Left hindlimb (tissue), 1 donor: ENCODE data around the gene DOCK3.
"Not testable (repeated sequence)": the region's sequence is repeated elsewhere in the genome, so short reads cannot be mapped to it uniquely, and the experiment has no call there.

ENCODE experiments used
- DNase-seq: peaks from one replicate; pipeline ENCODE4 v3.0.0-alpha.2; 2018

The DOCK3 gene

GRCh38 chr3:50688602-50689001 lies 13.9 kb downstream of the DOCK3 start:
- DNase-seq, result not testable (repeated sequence)

DNA sequence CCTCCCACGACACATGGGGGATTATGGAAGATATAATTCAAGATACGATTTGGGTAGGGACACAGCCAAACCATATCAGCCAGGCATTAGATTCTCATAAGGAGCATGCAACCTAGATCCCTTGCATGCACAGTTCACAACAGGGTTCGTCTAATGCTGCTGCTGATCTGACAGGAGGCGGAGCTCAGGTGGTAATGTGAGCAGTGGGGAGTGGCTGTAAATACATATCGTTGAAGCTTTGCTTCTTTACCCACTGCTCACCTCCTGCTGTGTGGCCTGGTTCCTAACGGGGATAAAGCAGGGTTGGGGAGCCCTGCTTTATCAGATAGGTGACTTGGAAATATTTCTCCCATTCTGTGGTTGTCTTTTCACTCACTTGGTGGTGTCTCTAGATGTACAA lies 14.8 kb downstream of the DOCK3 start:
- no peak for DNase-seq

DNA sequence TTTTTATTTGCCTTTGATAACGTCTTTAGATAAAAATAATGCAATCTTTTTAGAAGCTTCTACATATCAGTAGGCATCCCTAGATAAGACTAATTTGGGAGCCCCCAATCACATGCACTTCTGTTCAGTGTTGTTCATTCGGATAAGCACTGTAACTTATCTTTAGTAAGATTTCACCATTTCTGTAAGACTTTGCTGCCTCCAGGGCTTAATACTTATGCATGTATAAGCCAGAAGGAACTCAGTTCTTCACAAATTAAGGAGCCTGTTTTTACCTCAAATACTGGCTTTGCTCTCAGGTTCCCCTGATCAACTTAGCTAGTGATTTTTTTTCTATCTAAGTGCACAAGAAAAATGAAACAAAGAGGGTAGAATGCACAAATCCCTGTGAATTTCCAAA lies 20.3 kb downstream of the DOCK3 start:
- DNase-seq, result no peak

DNA sequence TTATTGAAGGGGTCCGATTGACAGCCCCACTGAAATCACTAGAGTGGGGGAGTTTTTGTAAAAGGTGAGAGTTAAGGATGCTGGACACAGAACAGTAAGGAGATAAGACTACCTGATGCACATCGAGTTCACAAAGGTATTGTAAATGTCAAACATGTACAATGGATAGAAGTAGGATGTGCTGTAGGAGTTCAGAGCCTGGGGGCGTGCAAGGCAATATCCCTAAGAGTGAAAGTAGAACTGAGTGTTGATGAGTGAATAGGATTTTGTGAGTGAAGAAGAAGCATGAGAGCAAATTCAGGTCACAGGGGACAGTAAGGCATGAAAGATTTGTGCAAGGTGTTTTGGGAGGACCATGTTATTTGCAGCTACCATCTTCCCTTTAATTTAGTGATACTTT lies 21.5 kb downstream of the DOCK3 start:
- no peak for DNase-seq

GRCh38 chr3:50698269-50698668 lies 23.5 kb downstream of the DOCK3 start:
- DNase-seq, result no peak

GRCh38 chr3:50708620-50709019 lies 33.9 kb downstream of the DOCK3 start:
- DNase-seq, result no peak

DNA sequence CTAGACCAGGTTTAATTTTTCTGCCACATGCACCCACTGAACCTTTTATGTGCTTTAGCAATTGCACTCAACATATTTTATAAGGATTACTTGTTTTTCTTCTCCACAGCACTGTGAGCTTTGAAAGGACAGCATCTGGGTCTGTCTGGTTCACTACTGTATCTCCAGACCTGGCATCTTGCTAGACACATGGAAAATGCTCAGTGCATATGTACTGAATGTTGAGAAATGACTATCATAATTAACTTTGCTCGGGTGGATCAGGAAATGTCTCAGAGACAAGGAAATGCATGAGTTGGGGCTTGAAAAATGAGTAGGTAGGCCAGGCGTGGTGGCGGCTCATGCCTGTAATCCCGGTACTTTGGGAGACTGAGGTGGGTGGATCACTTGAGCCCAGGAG lies 40.2 kb downstream of the DOCK3 start:
- no peak for DNase-seq

- no peak for DNase-seq
These were observed 50.1 kb downstream of the DOCK3 start for GRCh38 chr3:50724831-50725230.

DNA sequence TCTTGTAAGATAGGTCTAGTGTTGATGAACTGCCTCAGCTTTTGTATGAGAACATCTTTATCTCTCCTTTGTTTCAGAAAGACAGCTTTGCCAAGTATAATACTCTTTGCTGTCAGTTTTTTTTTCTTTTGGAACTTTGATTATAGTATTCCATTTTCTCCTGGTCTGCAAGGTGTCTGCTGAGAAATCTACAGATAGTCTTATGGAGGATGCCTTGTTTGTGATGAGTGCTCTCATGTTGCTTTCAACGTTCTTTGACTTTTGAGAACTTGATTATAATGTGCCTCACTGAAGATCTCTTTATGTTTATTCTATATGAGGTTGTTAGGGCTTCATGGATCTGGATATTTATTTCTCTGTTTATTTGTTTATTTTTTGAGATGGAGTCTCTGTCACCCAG lies 60.3 kb downstream of the DOCK3 start:
- no peak for DNase-seq

- no peak for DNase-seq
These were observed 62.6 kb downstream of the DOCK3 start for GRCh38 chr3:50737193-50737905.

GRCh38 chr3:50737906-50738598 lies 63.3 kb downstream of the DOCK3 start:
- DNase-seq, result no peak

DNA sequence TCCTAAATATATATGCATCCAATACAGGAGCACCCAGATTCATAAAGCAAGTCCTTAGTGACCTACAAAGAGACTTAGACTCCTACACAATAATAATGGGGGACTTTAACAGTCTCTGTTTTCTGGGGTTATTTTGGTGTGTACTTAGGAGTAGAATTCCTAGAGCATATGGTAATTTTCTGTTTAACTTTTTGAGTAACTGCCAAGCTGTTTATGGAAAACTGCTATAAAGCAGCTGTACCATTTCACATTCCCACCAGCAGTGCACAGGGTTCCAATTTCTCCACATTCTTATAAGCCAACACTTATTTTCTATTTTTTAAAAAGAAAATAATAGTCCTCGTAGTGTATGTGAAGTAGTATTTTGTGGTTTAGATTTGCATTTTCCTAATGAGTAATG lies 68.9 kb downstream of the DOCK3 start:
- no peak for DNase-seq

- DNase-seq, result no peak
These were observed 75.1 kb downstream of the DOCK3 start for GRCh38 chr3:50749822-50750221.

DNA sequence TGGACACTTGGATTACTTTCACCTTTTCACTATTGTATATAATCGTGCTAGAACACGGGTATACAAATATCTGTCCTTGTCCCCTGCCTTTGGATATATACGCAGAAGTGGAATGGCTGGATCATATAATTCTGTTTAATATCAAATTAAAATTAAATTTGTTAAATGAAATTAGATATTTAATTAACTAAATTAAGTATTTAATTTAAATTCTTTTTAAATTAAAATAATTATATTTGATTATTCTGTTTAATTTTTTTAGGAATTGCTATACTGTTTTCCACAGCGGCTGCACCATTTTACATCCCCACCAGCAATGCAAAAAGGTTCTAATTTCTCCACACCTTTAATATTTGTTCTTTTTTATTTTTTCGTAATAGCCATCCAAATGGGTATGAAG lies 84.3 kb downstream of the DOCK3 start:
- DNase-seq, result no peak

GRCh38 chr3:50777680-50778079 lies 103.0 kb downstream of the DOCK3 start:
- no peak for DNase-seq

DNA sequence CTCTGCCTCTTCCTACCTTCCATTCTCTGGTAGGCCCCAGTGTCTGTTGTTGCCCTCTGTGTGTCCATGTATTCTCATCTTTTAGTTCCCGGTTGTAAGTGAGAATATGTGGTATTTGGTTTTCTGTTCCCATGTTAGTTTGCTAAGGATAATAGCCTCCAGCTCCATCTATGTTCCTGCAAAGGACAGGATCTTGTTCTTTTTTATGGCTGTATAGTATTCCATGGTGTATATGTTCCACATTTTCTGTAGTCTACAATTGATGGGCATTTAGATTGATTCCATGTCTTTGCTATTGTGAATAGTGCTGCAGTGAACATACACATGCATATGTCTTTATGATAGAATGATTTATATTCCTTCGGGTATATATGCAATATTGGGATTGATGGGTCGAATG lies 107.0 kb downstream of the DOCK3 start:
- not testable (repeated sequence) for DNase-seq

GRCh38 chr3:50786631-50787030 lies 111.9 kb downstream of the DOCK3 start:
- no peak for DNase-seq

DNA sequence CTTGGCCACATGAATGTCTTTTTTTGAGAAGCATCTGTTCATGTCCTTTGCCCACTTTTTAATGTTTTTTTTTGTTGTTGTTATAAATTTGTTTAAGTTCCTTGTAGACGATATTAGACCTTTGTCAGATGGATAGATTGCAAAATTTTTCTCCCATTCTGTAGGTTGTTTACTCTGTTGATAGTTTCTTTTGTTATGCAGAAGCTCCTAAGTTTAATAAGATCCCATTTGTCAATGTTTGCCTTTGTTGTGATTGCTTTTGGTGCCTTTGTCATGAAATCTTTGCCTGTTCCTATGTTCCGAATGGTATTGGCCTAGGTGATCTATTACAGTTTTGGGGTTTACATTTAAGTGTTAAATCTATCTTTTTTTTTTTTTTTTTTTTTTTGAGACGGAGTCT lies 116.2 kb downstream of the DOCK3 start:
- DNase-seq, result not testable (repeated sequence)

DNA sequence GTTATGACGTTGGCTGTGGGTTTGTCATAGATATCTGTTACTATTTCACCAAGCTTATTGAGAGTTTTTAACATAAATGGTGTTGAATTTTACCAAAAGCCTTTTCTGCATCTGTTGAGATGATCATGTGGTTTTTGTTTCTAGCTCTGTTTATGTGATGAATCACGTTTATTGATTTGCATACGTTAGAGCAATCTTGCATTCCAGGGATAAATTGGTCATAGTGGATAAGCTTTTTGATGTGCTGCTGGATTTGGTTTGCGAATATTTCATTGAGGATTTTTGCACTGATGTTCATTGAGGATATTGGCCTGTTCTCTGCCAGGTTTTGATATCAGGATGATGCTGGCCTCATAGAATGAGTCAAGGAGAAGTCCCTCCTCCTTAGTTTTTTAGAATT lies 117.8 kb downstream of the DOCK3 start:
- no peak for DNase-seq

- DNase-seq, result not testable (repeated sequence)
These were observed 129.1 kb downstream of the DOCK3 start for GRCh38 chr3:50803805-50804204.

DNA sequence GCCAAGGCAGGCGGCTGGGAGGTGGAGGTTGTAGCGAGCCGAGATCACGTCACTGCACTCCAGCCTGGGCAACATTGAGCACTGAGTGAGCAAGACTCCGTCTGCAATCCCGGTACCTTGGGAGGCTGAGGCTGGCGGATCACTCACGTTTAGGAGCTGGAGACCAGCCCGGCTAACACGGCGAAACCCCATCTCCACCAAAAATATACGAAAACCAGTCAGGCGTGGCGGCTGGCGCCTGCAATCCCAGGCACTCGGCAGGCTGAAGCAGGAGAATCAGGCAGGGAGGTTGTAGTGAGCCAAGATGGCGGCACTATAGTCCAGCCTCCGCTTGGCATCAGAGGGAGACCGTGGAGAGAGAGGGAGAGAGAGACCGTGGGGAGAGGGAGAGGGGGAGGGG lies 129.6 kb downstream of the DOCK3 start:
- not testable (repeated sequence) for DNase-seq

DNA sequence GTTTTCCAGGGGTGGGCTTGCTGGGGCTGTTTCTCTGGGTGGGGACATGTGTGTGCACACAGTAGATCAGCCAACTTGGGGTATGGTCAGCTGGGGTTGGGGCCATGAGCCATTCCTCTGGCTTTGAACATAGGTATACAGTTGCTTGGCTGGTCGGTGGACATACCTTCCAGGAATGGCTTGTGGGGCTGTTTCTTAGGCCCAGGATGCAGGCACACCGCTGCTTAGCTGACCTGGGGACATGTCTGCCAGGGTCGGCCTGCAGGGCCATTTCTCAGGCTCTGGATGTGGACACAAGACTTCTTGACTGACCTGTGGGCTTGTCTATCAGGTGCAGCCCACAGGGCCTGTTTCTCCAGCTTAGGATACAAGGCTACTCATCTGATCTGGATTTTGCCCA lies 130.6 kb downstream of the DOCK3 start:
- no peak for DNase-seq

- no peak for DNase-seq
These were observed 131.3 kb downstream of the DOCK3 start for GRCh38 chr3:50806031-50806430.

GRCh38 chr3:50806806-50807205 lies 132.1 kb downstream of the DOCK3 start:
- no peak for DNase-seq

DNA sequence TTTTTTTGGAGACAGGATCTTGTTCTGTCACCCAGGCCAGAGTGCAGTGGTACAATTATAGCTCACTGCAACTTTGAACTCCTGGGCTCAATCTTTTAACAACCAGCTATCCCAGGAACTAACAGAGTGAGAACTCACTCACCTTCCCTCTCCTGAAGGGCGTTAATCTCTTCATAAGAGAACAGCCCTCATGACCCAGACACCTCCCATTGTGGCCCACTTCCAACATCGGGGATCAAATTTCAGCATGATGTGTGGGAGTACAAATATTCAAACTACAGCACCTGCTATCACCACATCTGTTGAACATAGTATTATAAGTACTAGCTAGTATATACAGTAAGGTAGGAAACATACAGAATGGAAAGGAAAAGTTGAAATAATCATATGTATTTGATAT lies 132.5 kb downstream of the DOCK3 start:
- no peak for DNase-seq
